ENCODE data around the gene KLF16.

GRCh38 chr19:1824252-1824622 lies 39.1 kb downstream of the KLF16 start:
- TF ChIP-seq CTCF (conservative IDR thresholded peaks at IDR 0.05) (no peak), EZH2 (IDR thresholded peaks at IDR 0.05; ENCODE audit: low read depth) (no peak)

Measured in PC-9 (cell line).